ENCODE data around the gene ITPR3.

The ITPR3 gene

DNA sequence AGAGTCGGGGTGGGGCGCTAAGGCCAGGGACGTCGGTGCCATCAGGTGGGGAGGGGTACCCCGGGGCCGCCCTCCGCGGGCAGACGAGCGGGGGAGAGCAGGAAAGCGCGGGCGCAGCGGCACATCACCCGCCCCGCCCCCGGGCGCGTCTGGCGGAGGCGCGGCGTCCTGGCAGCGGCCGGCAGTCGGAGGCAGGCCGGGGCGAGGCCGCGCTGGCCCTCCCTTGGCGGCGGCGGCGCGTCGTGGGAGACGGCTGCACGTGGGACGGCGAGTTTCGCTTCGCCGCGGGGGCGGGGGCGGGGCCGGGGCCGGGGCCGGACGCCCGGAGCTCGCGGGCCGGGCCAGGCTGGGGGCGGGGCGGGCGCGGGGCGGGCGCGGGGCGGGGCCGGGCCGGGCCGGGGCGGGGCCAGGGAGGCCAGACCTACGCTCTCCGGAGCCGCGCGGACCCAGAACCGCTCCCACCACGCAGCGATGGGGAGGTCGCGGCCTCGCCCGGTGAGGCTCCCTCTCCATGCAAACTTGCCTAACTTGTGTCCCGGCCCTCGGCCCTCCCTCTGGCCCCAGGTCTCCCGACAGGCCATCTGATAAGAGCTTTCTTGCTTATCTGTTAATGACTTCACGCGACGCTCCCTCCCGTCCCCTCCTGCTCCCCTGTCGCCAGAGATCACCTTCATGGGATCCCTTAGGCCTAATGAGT is 12.5 kb downstream of the ITPR3 start:
- peak; percentile 36 for TF ChIP-seq EP300 (IDR thresholded peaks at IDR 0.05; ENCODE audit: borderline replicate concordance)
- peak; percentile 28; the same call in 1 of the 2 replicates for TF ChIP-seq NFIC (IDR thresholded peaks at IDR 0.05)
- TF ChIP-seq, protein P1, sequence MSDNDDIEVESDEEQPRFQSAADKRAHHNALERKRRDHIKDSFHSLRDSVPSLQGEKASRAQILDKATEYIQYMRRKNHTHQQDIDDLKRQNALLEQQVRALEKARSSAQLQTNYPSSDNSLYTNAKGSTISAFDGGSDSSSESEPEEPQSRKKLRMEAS (IDR thresholded peaks at IDR 0.05) = peak; percentile 92
- no peak for TF ChIP-seq EGR1 (IDR thresholded peaks at IDR 0.05)
- TF ChIP-seq ZBTB7A (IDR thresholded peaks at IDR 0.05; ENCODE audit: low read depth) = 0 out of 2 replicates have a peak, but pooled peaks have one; percentile 28
- TF ChIP-seq, protein P2, sequence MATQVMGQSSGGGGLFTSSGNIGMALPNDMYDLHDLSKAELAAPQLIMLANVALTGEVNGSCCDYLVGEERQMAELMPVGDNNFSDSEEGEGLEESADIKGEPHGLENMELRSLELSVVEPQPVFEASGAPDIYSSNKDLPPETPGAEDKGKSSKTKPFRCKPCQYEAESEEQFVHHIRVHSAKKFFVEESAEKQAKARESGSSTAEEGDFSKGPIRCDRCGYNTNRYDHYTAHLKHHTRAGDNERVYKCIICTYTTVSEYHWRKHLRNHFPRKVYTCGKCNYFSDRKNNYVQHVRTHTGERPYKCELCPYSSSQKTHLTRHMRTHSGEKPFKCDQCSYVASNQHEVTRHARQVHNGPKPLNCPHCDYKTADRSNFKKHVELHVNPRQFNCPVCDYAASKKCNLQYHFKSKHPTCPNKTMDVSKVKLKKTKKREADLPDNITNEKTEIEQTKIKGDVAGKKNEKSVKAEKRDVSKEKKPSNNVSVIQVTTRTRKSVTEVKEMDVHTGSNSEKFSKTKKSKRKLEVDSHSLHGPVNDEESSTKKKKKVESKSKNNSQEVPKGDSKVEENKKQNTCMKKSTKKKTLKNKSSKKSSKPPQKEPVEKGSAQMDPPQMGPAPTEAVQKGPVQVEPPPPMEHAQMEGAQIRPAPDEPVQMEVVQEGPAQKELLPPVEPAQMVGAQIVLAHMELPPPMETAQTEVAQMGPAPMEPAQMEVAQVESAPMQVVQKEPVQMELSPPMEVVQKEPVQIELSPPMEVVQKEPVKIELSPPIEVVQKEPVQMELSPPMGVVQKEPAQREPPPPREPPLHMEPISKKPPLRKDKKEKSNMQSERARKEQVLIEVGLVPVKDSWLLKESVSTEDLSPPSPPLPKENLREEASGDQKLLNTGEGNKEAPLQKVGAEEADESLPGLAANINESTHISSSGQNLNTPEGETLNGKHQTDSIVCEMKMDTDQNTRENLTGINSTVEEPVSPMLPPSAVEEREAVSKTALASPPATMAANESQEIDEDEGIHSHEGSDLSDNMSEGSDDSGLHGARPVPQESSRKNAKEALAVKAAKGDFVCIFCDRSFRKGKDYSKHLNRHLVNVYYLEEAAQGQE (IDR thresholded peaks at IDR 0.05; ENCODE audit: low read depth) = no peak
- TF ChIP-seq, protein P3, sequence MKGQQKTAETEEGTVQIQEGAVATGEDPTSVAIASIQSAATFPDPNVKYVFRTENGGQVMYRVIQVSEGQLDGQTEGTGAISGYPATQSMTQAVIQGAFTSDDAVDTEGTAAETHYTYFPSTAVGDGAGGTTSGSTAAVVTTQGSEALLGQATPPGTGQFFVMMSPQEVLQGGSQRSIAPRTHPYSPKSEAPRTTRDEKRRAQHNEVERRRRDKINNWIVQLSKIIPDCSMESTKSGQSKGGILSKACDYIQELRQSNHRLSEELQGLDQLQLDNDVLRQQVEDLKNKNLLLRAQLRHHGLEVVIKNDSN (IDR thresholded peaks at IDR 0.05) = peak; percentile 68

DNA sequence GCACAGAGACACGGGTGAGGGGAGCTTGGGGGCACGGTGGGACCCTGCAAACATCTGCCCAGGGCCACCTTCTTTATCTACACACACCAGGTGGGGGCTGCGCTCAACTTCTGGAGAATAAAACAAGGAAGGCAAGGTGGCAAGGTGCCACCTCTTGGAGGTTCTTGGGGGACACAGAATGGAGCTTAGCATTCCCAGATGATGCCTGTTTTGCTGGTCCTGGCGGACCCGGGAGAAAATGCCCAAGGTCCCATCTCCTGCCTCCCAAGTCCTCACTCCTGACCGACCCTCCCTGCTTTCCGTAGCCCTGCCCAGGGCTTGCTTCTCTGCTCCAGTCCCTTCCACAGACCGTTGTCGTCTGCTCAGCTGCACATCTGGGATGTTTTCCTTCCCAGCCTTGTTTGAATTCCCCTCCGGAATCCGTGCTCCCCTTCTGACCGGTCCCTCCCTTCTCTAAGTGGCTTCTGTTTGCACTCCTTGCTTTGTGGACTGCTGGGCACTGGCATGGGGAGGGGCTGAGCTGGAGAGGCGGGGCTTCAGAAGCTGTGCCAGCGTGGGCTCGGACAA is 13.1 kb downstream of the ITPR3 start:
- TF ChIP-seq CREB1 (IDR thresholded peaks at IDR 0.05; ENCODE audit: low read depth) (no peak), TAF1 (IDR thresholded peaks at IDR 0.05; ENCODE audit: low read depth) (no peak), NFIC (IDR thresholded peaks at IDR 0.05) (no peak), TEAD4 (IDR thresholded peaks at IDR 0.05) (no peak), EGR1 (IDR thresholded peaks at IDR 0.05) (no peak), ZBTB7A (IDR thresholded peaks at IDR 0.05; ENCODE audit: low read depth) (no peak), CEBPB (IDR thresholded peaks at IDR 0.05) (no peak)
- TF ChIP-seq, protein P1 (IDR thresholded peaks at IDR 0.05) = no peak

DNA sequence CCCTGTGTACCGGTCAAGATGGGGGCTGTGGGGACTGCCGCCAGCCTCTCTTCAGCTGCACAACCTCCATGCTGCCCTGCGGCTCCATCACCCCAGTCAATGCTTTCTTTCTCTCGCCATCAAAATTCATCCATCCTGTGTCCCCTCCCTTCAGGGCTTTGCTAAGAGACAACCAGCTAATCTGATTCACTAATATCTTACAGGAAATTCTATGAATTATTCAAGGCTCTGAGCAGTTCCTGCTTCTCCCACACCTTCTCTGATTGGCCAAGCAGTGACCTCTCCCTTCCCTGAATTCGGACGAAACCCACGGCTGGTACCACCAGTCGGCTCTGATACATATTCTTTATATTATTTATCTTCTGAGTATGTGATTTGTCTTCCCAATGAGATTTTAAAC is 13.8 kb downstream of the ITPR3 start:
- no peak for TF ChIP-seq CREB1 (IDR thresholded peaks at IDR 0.05; ENCODE audit: low read depth)
- no peak for TF ChIP-seq CEBPB (IDR thresholded peaks at IDR 0.05)
- TF ChIP-seq, protein P2 (IDR thresholded peaks at IDR 0.05; ENCODE audit: low read depth) = no peak
- TF ChIP-seq TAF1 (IDR thresholded peaks at IDR 0.05; ENCODE audit: low read depth) = no peak
- TF ChIP-seq ZBTB7A (IDR thresholded peaks at IDR 0.05; ENCODE audit: low read depth) = no peak
- no peak for TF ChIP-seq EGR1 (IDR thresholded peaks at IDR 0.05)
- TF ChIP-seq YY1 (IDR thresholded peaks at IDR 0.05; ENCODE audit: low read depth) = no peak
- no peak for TF ChIP-seq NFIC (IDR thresholded peaks at IDR 0.05)

DNA sequence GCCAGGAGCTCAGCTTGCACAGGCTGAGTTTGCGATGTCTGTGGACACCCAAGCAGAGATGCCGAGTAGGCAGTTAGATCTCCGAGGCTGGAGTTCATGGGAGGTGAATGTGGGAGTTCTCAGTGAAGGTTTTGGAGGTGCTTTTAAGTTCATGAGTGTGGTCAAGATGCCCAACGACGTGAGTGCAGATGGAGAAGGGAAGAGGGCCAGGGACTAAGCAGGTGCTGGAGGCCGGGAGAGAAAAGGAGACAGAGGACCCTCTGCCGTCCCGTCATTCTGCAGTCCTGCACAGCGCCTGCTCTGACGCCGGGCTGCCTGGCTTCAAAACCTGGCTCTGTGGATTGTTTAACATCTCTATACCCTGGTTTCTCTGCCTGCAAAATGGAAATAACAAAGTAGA is 15.5 kb downstream of the ITPR3 start:
- TF ChIP-seq FOXM1 (IDR thresholded peaks at IDR 0.05; ENCODE audit: borderline replicate concordance, low read depth) (no peak), YY1 (IDR thresholded peaks at IDR 0.05; ENCODE audit: low read depth) (no peak), RAD21 (IDR thresholded peaks at IDR 0.05; ENCODE audit: low read depth) (no peak), EP300 (IDR thresholded peaks at IDR 0.05; ENCODE audit: borderline replicate concordance) (no peak), NFIC (IDR thresholded peaks at IDR 0.05) (no peak), EGR1 (IDR thresholded peaks at IDR 0.05) (no peak)

DNA sequence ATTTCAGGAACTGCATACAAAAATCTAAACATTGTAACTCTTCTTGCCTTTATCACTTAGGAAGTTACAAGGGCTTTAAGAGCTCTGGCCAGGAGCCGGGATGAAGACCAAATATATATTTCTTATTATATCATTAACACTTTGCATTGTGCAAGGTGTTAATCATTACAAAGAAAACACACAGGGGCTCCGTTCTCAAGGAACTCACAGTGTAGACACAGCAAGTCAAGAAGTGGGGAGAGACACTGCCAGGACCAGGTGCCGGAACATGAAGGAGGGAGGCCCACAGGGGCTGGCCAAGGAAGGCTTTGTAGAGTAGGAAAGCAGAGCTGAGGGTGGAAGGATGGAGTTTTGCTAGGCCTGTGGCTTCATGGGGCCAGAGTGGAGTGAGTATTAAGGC is 17.4 kb downstream of the ITPR3 start:
- TF ChIP-seq, protein P1 (IDR thresholded peaks at IDR 0.05) = no peak
- no peak for TF ChIP-seq RAD21 (IDR thresholded peaks at IDR 0.05; ENCODE audit: low read depth)
- no peak for TF ChIP-seq YY1 (IDR thresholded peaks at IDR 0.05; ENCODE audit: low read depth)
- no peak for TF ChIP-seq TEAD4 (IDR thresholded peaks at IDR 0.05)
- TF ChIP-seq EP300 (IDR thresholded peaks at IDR 0.05; ENCODE audit: borderline replicate concordance) = no peak
- TF ChIP-seq TCF12 (IDR thresholded peaks at IDR 0.05; ENCODE audit: low read depth) = no peak
- TF ChIP-seq, protein P2 (IDR thresholded peaks at IDR 0.05; ENCODE audit: low read depth) = no peak

Measured in Ishikawa (cell line).